Prostate gland (tissue), 2 donors: ENCODE results near the gene CHRNG.

Experiments used
- CTCF ChIP-seq, 4 experiments: fragments of 200-600 bp in 2 of 4; fragments of 450-650 bp in 2 of 4; sonication (generic) in 2 of 4; IDR thresholded peaks; 1 replicate in 3 of 4; 2 replicates in 1 of 4; pipeline ENCODE4 v1.5.1; 2016 to 2019; ENCODE audit warnings: antibody characterized with exemption in 4 of 4, mild to moderate bottlenecking in 2 of 4, moderate library complexity in 2 of 4
- POLR2A ChIP-seq: fragments of 450-650 bp; IDR thresholded peaks from one replicate; pipeline ENCODE4 v1.6.1; 2016; ENCODE audit warnings: antibody characterized with exemption, mild to moderate bottlenecking

DNA sequence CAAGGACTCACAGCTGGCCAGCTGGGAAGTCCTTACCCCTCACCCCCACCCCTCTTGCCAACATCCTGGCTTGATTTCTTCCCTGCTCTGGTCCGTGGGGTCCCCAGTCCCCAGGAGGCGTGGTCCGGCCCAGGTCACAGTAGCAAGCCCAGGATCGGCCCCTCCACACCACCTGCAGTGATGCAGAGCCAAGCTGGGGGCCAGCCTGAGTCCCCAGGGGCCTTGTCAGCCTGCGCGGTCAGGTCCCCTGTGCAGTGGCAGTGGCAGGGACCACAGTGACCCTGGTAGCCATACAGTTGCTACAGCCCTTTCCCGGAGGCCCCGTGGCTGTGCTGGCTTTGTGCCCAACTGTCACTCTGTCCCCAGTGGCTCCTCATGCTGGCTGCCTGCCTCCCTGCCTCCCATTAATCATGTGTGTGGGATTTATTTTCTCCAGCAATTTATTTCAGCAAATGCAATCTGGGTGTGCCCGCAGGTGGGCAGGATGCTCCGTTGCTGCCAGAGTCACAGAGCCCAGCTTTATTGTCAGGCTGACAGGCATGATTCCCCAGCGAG lies 28.1 kb upstream of the CHRNG start:
- TF ChIP-seq CTCF (IDR thresholded peaks at IDR 0.05) (no peak), POLR2A (no peak)
